A673 (cell line): Measurements from ENCODE around the gene GAS7. TPM values are rescaled to one million over a fixed set of nuclear protein-coding genes. Genes with fewer than 3 reads are reported as not detected.

Experiments used
- BruUV-seq: library from RNA; stranded (reverse); fragments of 400-500 nt; replicated peaks from 2 replicates; lab custom pipeline; 2021; lab: Mats Ljungman, UMichigan
- CTCF ChIA-PET: fragments of 300-600 bp; sonication (Branson Sonifier 250); formaldehyde crosslinking; loops from one replicate; lab custom pipeline; 2022; ENCODE audit warnings: antibody characterized with exemption; lab: Charles Lee
- POLR2A ChIA-PET: fragments of 300-600 bp; sonication (Branson Sonifier 250); formaldehyde crosslinking; loops from one replicate; lab custom pipeline; 2022; ENCODE audit warnings: antibody characterized with exemption; ENCODE audit not compliant: low non-redundant PET; lab: Charles Lee
- DNase-seq: peaks from one replicate; pipeline ENCODE4 v3.0.0-alpha.2; 2015; ENCODE audit warnings: low spot score
- H3K27ac ChIP-seq: fragments of 200-600 bp; sonication (generic); 2 replicates; pipeline ENCODE4 v1.5.1; 2016; ENCODE audit warnings: mixed run types, low read depth, mild to moderate bottlenecking, mixed read lengths, antibody characterized with exemption, low read length; ENCODE audit not compliant: poor library complexity, severe bottlenecking
- H3K27me3 ChIP-seq: fragments of 200-600 bp; sonication (generic); replicated peaks from 2 replicates; pipeline ENCODE4 v1.6.1; 2017; ENCODE audit warnings: mixed run types, low read depth, mild to moderate bottlenecking, mixed read lengths, antibody characterized with exemption, low read length; ENCODE audit not compliant: insufficient read depth, poor library complexity
- H3K36me3 ChIP-seq: fragments of 200-600 bp; sonication (generic); 2 replicates; pipeline ENCODE4 v1.6.1; 2016; ENCODE audit warnings: mixed run types, mild to moderate bottlenecking, mixed read lengths, antibody characterized with exemption, low read length; ENCODE audit not compliant: insufficient read depth, poor library complexity, severe bottlenecking
- H3K4me1 ChIP-seq: fragments of 200-600 bp; sonication (generic); 2 replicates; pipeline ENCODE4 v1.6.1; 2017; ENCODE audit warnings: mixed run types, mild to moderate bottlenecking, mixed read lengths, antibody characterized with exemption, low read length; ENCODE audit not compliant: insufficient read depth, poor library complexity, severe bottlenecking
- H3K4me3 ChIP-seq: fragments of 200-600 bp; sonication (generic); 2 replicates; pipeline ENCODE4 v1.5.1; 2016; ENCODE audit warnings: low read depth, mixed run types, mild to moderate bottlenecking, mixed read lengths, low read length; ENCODE audit not compliant: poor library complexity, severe bottlenecking
- H3K9me3 ChIP-seq: fragments of 200-600 bp; sonication (generic); 2 replicates; pipeline ENCODE4 v1.6.1; 2016; ENCODE audit warnings: mixed run types, low read depth, mild to moderate bottlenecking, mixed read lengths, antibody characterized with exemption, low read length; ENCODE audit not compliant: poor library complexity, severe bottlenecking
- EZH2 ChIP-seq: fragments of 200-600 bp; sonication (generic); IDR thresholded peaks from 2 replicates; pipeline ENCODE4 v1.6.1; 2017; ENCODE audit warnings: borderline replicate concordance, low read depth, mild to moderate bottlenecking, mixed read lengths, antibody characterized with exemption, low read length; ENCODE audit not compliant: poor library complexity, severe bottlenecking
- intact Hi-C: fragments of 100-400 bp; cut with micrococcal nuclease; formaldehyde crosslinking; loops from one replicate; pipeline ENCODE4 v1.10.0; 2022; ENCODE audit not compliant: unreplicated experiment
- total RNA-seq: library from RNA; stranded (reverse); gene quantifications from 2 replicates; pipeline ENCODE4 v1.2.3, GENCODE V29; 2021
- TF ChIP-seq, protein P1 (sequence below): fragments of 300-800, 200-600 bp; sonication (generic); conservative IDR thresholded peaks from 2 replicates; pipeline ENCODE4 v1.5.1; 2017; ENCODE audit warnings: low read depth, mild to moderate bottlenecking, antibody characterized with exemption, low read length, moderate library complexity, mixed read lengths

GAS7 gene
- total RNA-seq, 1 experiment from 2014 or later = 2.3 TPM

DNA sequence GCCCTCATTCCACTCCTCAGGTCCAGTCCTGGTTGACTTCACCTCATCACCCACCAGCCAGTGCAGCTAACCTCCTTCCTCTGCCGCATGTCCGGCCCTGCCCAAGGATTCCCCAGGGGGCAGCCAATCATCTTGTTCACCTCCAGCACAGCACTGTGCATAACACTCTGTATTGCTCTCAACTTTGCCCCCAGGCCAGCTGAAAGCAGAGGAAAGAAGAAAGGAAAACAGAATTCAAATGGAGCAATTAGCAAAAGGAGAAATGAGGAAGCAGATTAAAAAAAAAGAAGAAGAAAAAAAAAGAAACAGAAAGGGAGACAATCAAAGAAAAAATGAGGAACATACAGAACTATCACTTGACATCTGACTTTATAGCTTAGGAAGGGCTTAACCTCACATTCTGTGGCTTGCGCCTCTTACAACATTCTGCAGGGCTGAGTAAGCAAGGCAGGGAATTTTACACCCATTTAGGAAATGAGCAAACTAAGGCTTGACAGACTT lies 26.1 kb downstream of the GAS7 start:
- POLR2A ChIA-PET = no interaction called here
- Histone ChIP-seq H3K27ac (no peak overlapping the region), H3K9me3 (no peaks in the 10 kb centered on the region), H3K4me3 (no peak overlapping the region), H3K36me3 (no peaks in the 10 kb centered on the region), H3K4me1 (peaks cover 12% of the 10 kb centered on the region), H3K27me3 (no peaks in the 10 kb centered on the region)
- TF ChIP-seq, protein P1, sequence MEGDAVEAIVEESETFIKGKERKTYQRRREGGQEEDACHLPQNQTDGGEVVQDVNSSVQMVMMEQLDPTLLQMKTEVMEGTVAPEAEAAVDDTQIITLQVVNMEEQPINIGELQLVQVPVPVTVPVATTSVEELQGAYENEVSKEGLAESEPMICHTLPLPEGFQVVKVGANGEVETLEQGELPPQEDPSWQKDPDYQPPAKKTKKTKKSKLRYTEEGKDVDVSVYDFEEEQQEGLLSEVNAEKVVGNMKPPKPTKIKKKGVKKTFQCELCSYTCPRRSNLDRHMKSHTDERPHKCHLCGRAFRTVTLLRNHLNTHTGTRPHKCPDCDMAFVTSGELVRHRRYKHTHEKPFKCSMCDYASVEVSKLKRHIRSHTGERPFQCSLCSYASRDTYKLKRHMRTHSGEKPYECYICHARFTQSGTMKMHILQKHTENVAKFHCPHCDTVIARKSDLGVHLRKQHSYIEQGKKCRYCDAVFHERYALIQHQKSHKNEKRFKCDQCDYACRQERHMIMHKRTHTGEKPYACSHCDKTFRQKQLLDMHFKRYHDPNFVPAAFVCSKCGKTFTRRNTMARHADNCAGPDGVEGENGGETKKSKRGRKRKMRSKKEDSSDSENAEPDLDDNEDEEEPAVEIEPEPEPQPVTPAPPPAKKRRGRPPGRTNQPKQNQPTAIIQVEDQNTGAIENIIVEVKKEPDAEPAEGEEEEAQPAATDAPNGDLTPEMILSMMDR = no peak
- TF ChIP-seq EZH2 = no peak
- CTCF ChIA-PET = no interaction called here
- DNase-seq = no peak
- intact Hi-C loops = no loop called here
- no TSS peak for BruUV-seq

GRCh38 chr17:10171581-10171981 lies 26.8 kb downstream of the GAS7 start:
- ChIA-PET POLR2A (no interaction called here), CTCF (no interaction called here)
- Histone ChIP-seq H3K4me3 (no peak overlapping the region), H3K4me1 (peaks cover 12% of the 10 kb centered on the region), H3K36me3 (no peaks in the 10 kb centered on the region), H3K27me3 (no peaks in the 10 kb centered on the region), H3K9me3 (no peaks in the 10 kb centered on the region), H3K27ac (no peak overlapping the region)
- peak; percentile 55 for DNase-seq
- BruUV-seq = no TSS peak
- intact Hi-C loops = no loop called here
- TF ChIP-seq, protein P1 = no peak
- TF ChIP-seq EZH2 = no peak

DNA sequence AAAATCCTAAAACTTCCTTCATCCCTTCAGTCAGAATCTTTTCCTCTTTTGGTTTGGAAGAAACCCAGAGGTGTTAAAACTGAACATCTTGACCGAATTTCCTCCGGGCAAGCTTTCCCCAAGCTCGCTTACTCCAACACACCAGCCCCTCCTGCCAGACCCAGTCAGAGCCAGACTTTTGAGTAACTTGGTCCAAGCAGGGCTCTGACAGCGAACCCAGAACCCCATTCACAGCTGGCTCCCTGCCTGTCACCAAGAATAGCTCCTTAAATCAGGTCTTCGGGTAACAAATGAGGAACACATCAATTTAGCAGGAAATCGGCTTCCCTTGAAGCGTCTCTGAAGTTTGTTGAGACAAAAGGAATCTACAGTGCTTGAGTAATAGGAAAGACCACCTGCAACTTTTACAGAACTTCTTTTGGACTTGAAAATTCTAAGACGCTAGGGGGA lies 27.3 kb downstream of the GAS7 start:
- H3K36me3 ChIP-seq = no peaks in the 10 kb centered on the region
- ChIA-PET CTCF (no interaction called here), POLR2A (no interaction called here)
- no TSS peak for BruUV-seq
- H3K4me1 ChIP-seq = peaks cover 12% of the 10 kb centered on the region
- no peak for TF ChIP-seq EZH2
- TF ChIP-seq, protein P1 = no peak
- no peaks in the 10 kb centered on the region for H3K9me3 ChIP-seq
- DNase-seq = no peak
- H3K4me3 ChIP-seq = no peak overlapping the region
- H3K27ac ChIP-seq = no peak overlapping the region
- no peaks in the 10 kb centered on the region for H3K27me3 ChIP-seq
- intact Hi-C loops = no loop called here
